Sigmoid colon (tissue), 7 donors: ENCODE data around the gene APBB1IP. TPM values are rescaled to one million over a fixed set of nuclear protein-coding genes. Genes with fewer than 3 reads are reported as not detected.

Source experiments
- DNase-seq: peaks from one replicate; pipeline ENCODE4 v3.0.0-alpha.2; 2019
- H3K27ac ChIP-seq, 4 donors: fragments of 200-600 bp; sonication (generic); one replicate each; pipeline ENCODE4 v1.5.1; 2016 to 2019; ENCODE audit warnings: mild to moderate bottlenecking in 1 of 4
- H3K27me3 ChIP-seq, 3 donors: fragments of 200-600 bp; sonication (generic); one replicate each; pipeline ENCODE4 v1.5.1; 2019; ENCODE audit warnings: mild to moderate bottlenecking in 1 of 3
- H3K36me3 ChIP-seq, 4 donors: fragments of 200-600 bp; sonication (generic); one replicate each; pipeline ENCODE4 v1.5.1; 2016 to 2019
- H3K4me1 ChIP-seq, 4 donors: fragments of 200-600 bp; sonication (generic); one replicate each; pipeline ENCODE4 v1.5.1; 2017 to 2019
- H3K4me3 ChIP-seq, 4 donors: fragments of 200-600 bp; sonication (generic); one replicate each; pipeline ENCODE4 v1.5.1; 2017 to 2019; ENCODE audit warnings: mild to moderate bottlenecking in 2 of 4, moderate library complexity in 1 of 4
- H3K9me3 ChIP-seq, 4 donors: fragments of 200-600 bp in 3 of 4; sonication (generic) in 3 of 4; one replicate each; pipeline versions ENCODE4 v1.5.1 to v1.6.1; 2013 to 2019
- EP300 ChIP-seq, 4 donors: sonication (generic); formaldehyde crosslinking; IDR thresholded peaks; one replicate each; pipeline ENCODE4 v1.6.1; 2017; ENCODE audit warnings: antibody characterized with exemption in 4 of 4
- POLR2A ChIP-seq, 2 donors: fragments of 450-650 bp; IDR thresholded peaks; one replicate each; pipeline ENCODE4 v1.6.1; 2016; ENCODE audit warnings: antibody characterized with exemption in 2 of 2, mild to moderate bottlenecking in 2 of 2, moderate library complexity in 2 of 2
- POLR2AphosphoS5 ChIP-seq, 4 donors: sonication (generic); formaldehyde crosslinking; IDR thresholded peaks; one replicate each; pipeline ENCODE4 v1.6.1; 2017; ENCODE audit warnings: antibody characterized with exemption in 4 of 4
- WGBS, 2 donors: extraction: QIAGEN DNeasy Blood & Tissue Kit; methylation state at CpG; one replicate each; pipeline ENCODE4 v1.1.7; 2013; 5-methylcytosine and 5-hydroxymethylcytosine counted together
- intact Hi-C: fragments of 100-400 bp; cut with DNase I; formaldehyde crosslinking; loops from one replicate; pipeline ENCODE4 v1.15.1; 2023
- polyA plus RNA-seq, 3 donors: library from polyadenylated mRNA; stranded (reverse); fragments of 200-250 nt; gene quantifications; one replicate each; pipeline ENCODE4 v1.2.3, GENCODE V29; 2013
- total RNA-seq, 4 donors: library from RNA; depleted of rRNA; stranded (reverse); fragments of >200 nt; gene quantifications; one replicate each; pipeline ENCODE4 v1.1.0, GENCODE V29; 2016
- TF ChIP-seq, protein P1 (sequence below), 4 experiments: fragments of 450-650 bp in 3 of 4; fragments of 200-600 bp in 1 of 4; IDR thresholded peaks; one replicate each; pipeline ENCODE4 v1.5.1; 2016 to 2019; ENCODE audit warnings: antibody characterized with exemption in 4 of 4, mild to moderate bottlenecking in 3 of 4, moderate library complexity in 2 of 4
- donor health status: healthy with polysubstance abuse.
- donor health status: Bipolar disorder and iron deficiency.
- donor health status: healthy.

APBB1IP gene
- total and polyA plus RNA-seq, 7 donors = 1.4 to 11.4 (median 3.5) TPM

GRCh38 chr10:26540601-26541000 lies 102.5 kb downstream of the APBB1IP start:
- WGBS, 2 donors = 42 to 54% methylated on average over 5 of the region's 5 CpGs
- H3K4me1 ChIP-seq = no peaks in the 10 kb centered on the region
- no peak overlapping the region for H3K4me3 ChIP-seq
- H3K9me3 ChIP-seq = no peaks in the 10 kb centered on the region
- no peak for DNase-seq
- H3K27ac ChIP-seq = no peak overlapping the region
- no peaks in the 10 kb centered on the region for H3K36me3 ChIP-seq
- TF ChIP-seq POLR2AphosphoS5 (IDR thresholded peaks at IDR 0.05) (no peak), EP300 (IDR thresholded peaks at IDR 0.05) (no peak), POLR2A (IDR thresholded peaks at IDR 0.05) (no peak)
- TF ChIP-seq, protein P1, sequence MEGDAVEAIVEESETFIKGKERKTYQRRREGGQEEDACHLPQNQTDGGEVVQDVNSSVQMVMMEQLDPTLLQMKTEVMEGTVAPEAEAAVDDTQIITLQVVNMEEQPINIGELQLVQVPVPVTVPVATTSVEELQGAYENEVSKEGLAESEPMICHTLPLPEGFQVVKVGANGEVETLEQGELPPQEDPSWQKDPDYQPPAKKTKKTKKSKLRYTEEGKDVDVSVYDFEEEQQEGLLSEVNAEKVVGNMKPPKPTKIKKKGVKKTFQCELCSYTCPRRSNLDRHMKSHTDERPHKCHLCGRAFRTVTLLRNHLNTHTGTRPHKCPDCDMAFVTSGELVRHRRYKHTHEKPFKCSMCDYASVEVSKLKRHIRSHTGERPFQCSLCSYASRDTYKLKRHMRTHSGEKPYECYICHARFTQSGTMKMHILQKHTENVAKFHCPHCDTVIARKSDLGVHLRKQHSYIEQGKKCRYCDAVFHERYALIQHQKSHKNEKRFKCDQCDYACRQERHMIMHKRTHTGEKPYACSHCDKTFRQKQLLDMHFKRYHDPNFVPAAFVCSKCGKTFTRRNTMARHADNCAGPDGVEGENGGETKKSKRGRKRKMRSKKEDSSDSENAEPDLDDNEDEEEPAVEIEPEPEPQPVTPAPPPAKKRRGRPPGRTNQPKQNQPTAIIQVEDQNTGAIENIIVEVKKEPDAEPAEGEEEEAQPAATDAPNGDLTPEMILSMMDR (IDR thresholded peaks at IDR 0.05) = no peak
- no peaks in the 10 kb centered on the region for H3K27me3 ChIP-seq
- intact Hi-C loops = no loop called here

- no peak overlapping the region for H3K4me3 ChIP-seq
- no peaks in the 10 kb centered on the region for H3K27me3 ChIP-seq
- 81 to 82% methylated on average over 7 of the region's 7 CpGs for WGBS, 2 donors
- no peak overlapping the region for H3K27ac ChIP-seq
- TF ChIP-seq POLR2AphosphoS5 (IDR thresholded peaks at IDR 0.05) = no peak
- TF ChIP-seq, protein P1 (IDR thresholded peaks at IDR 0.05) = no peak
- DNase-seq = no peak
- no peaks in the 10 kb centered on the region for H3K4me1 ChIP-seq
- intact Hi-C loops = no loop called here
- no peaks in the 10 kb centered on the region for H3K9me3 ChIP-seq
- H3K36me3 ChIP-seq = no peaks in the 10 kb centered on the region
Measured at GRCh38 chr10:26543567-26544306, 105.6 kb downstream of the APBB1IP start.

DNA sequence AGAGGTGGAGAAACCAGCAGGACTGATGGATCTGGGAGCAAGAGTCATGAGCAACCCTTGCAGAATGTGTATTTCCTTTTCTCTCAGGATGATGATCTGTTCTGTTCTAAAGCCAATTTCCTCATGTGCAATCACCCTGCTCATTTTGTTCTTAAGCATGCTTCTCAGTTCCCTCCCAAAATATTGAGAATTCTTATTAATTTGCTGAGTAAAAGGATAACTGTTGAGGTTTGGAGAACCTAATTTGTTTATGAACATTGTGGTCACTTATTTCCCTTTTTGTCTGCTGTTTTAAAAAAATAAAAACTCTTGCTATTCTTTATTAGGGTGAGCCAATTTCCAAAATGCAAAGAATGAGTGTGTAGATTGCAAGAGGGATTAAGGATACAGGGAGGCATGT lies 106.8 kb downstream of the APBB1IP start:
- H3K4me3 ChIP-seq = no peak overlapping the region
- no peaks in the 10 kb centered on the region for H3K9me3 ChIP-seq
- no peak for DNase-seq
- intact Hi-C loops = no loop called here
- TF ChIP-seq, protein P1 (IDR thresholded peaks at IDR 0.05) = no peak
- TF ChIP-seq POLR2A (IDR thresholded peaks at IDR 0.05) (no peak), POLR2AphosphoS5 (IDR thresholded peaks at IDR 0.05) (no peak), EP300 (IDR thresholded peaks at IDR 0.05) (no peak)
- no peaks in the 10 kb centered on the region for H3K4me1 ChIP-seq
- no peaks in the 10 kb centered on the region for H3K36me3 ChIP-seq
- H3K27ac ChIP-seq = no peak overlapping the region
- no peaks in the 10 kb centered on the region for H3K27me3 ChIP-seq

DNA sequence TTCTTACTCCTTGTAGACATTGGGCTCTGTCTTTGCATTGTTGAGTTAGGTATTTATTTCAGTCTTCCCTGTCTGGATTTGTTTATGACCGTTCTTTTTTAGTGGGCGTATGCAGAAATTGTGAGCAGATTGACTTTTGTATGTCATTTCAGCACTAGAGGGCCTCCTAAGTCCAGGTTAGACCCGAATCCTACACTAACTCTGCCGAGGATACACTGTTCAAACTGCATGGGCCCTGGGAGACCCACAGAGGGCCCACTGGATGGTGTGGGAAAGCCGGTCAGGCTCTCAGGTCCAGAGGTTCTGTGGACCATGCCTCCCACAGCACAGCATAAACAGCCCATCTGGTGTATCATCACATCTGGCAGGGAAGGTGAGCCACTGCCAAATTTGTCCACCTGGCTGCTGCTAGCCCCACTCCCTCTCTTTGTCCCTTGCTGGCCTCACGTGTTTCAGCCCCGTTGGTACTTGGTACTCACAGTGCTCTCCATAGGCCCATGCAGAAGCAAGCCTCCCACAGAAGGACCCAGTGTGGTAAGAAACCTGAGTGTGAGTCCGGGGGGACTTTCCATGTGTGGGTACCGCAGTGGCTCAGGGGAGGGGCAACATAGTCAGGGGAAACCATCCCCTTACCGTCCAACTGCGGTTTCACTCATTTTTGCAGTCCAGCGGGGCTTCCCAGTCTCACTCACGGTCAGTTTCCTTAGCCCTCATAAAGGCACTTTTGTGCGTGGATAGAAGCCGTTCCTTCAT lies 112.8 kb downstream of the APBB1IP start:
- Histone ChIP-seq H3K9me3 (peaks cover 0 to 6% (median 0%) of the 10 kb centered on the region in 4 donors), H3K27me3 (no peaks in the 10 kb centered on the region), H3K4me3 (no peak overlapping the region), H3K27ac (no peak overlapping the region), H3K36me3 (no peaks in the 10 kb centered on the region), H3K4me1 (no peaks in the 10 kb centered on the region)
- TF ChIP-seq POLR2A (IDR thresholded peaks at IDR 0.05) (no peak), EP300 (IDR thresholded peaks at IDR 0.05) (no peak), POLR2AphosphoS5 (IDR thresholded peaks at IDR 0.05) (no peak)
- TF ChIP-seq, protein P1 (IDR thresholded peaks at IDR 0.05) = no peak
- intact Hi-C loops = no loop called here
- 70 to 81% methylated on average over 15 of the region's 15 CpGs for WGBS, 2 donors
- no peak for DNase-seq
